Adrenal gland (tissue), 19 donors: ENCODE measurements around the gene MYNN. TPM values are rescaled to one million over a fixed set of nuclear protein-coding genes. Genes with fewer than 3 reads are reported as not detected.
"Not testable (repeated sequence)": the region's sequence is repeated elsewhere in the genome, so short reads cannot be mapped to it uniquely, and the experiment has no call there.

Experiments used
- DNase-seq, 7 donors: peaks; one replicate each; pipeline ENCODE4 v3.0.0-alpha.2; 2019 to 2020
- H3K27ac ChIP-seq, 5 donors: fragments of 200-600 bp; sonication (generic) in 4 of 5; 1 replicate in 3 of 5; 2 replicates in 2 of 5; pipeline versions ENCODE4 v1.5.1 to v1.8.0; 2016 to 2020; ENCODE audit warnings: mild to moderate bottlenecking in 1 of 5
- H3K27me3 ChIP-seq: fragments of 200-600 bp; 2 replicates; pipeline ENCODE4 v1.8.0; 2021
- H3K36me3 ChIP-seq, 2 donors: fragments of 200-600 bp; replicated peaks in 1 of 2; 1 replicate in 1 of 2; 2 replicates in 1 of 2; pipeline versions ENCODE4 v1.5.1 to v1.8.0; 2018 to 2022
- H3K4me1 ChIP-seq, 2 donors: fragments of 200-600 bp; replicated peaks in 1 of 2; 1 replicate in 1 of 2; 2 replicates in 1 of 2; pipeline versions ENCODE4 v1.5.1 to v1.8.0; 2018 to 2021
- H3K4me3 ChIP-seq, 4 donors: fragments of 200-600 bp; sonication (generic) in 3 of 4; one replicate each; pipeline ENCODE4 v1.5.1; 2016 to 2018
- H3K9me3 ChIP-seq, 3 donors: fragments of 200-600 bp; sonication (generic) in 1 of 3; replicated peaks in 1 of 3; 1 replicate in 2 of 3; 2 replicates in 1 of 3; pipeline versions ENCODE4 v1.5.1 to v1.8.0; 2016 to 2021
- POLR2A ChIP-seq, 2 donors: fragments of 450-650 bp; IDR thresholded peaks; one replicate each; pipeline ENCODE4 v1.6.1; 2017; ENCODE audit warnings: antibody characterized with exemption in 2 of 2, mild to moderate bottlenecking in 2 of 2, moderate library complexity in 1 of 2
- WGBS, 4 donors: extraction: QIAGEN DNeasy Blood & Tissue Kit in 2 of 4; methylation state at CpG; one replicate each; pipeline versions ENCODE4 v1.1.5 to v1.1.7; 2013 to 2017; 5-methylcytosine and 5-hydroxymethylcytosine counted together
- intact Hi-C, 2 donors: fragments of 100-400 bp; cut with DNase I; formaldehyde crosslinking; loops; one replicate each; pipeline versions ENCODE4 v1.14.1 to v1.15.0; 2022 to 2023
- long read RNA-seq, 10 donors: library from polyadenylated mRNA in 3 of 10; unstranded in 2 of 10; stranded (forward) in 1 of 10; transcript quantifications; one replicate each; pipeline ENCODE4 v2.0.0 and lab custom pipeline, GENCODE V29; 2021 to 2026
- polyA plus RNA-seq, 3 donors: library from polyadenylated mRNA; stranded (reverse); fragments of 200-250 nt in 2 of 3; fragments of 350-450 nt in 1 of 3; fragmentation: Illumina TruSeq in 1 of 3; extraction: RNeasy Lipid Tissue Mini Kit (QIAGEN cat#74804) in 1 of 3; gene quantifications; one replicate each; pipeline ENCODE4 v1.2.3, GENCODE V29; 2013 to 2014
- total RNA-seq, 9 donors: library from RNA; depleted of rRNA in 4 of 9; stranded (reverse); fragments of >200 nt in 4 of 9; fragments of 120-200 nt in 1 of 9; fragmentation: NEBNext Ultra II Directional in 1 of 9; extraction: Animal tissue kit (Norgen Biotek cat#: 25700) in 1 of 9; gene quantifications; one replicate each; pipeline versions ENCODE4 v1.1.0 to v1.2.4, GENCODE V29; 2013 to 2023
- TF ChIP-seq, protein P1 (sequence below), 6 experiments: fragments of 450-650 bp in 4 of 6; fragments of 200-600 bp in 2 of 6; sonication (generic) in 1 of 6; IDR thresholded peaks; 1 replicate in 5 of 6; 2 replicates in 1 of 6; pipeline versions ENCODE4 v1.5.1 to v1.8.0; 2016 to 2021; ENCODE audit warnings: antibody characterized with exemption in 6 of 6, mild to moderate bottlenecking in 2 of 6, moderate library complexity in 1 of 6
- donor health status: healthy with polysubstance abuse.
- donor health status: Bipolar disorder and iron deficiency.
- donor health status: DM: yes; HTN: yes; CAD: no.
- donor health status: DM: no; HTN: no; CAD: no.
- donor health status: DM: no; HTN: no; CAD: no.
- donor health status: DM: yes; HTN: yes; CAD: no.

The MYNN gene
- total RNA-seq, result 10 to 100 TPM in 6 of 9 donors, 1 to 10 TPM in 3; 6.8 to 20.5 (median 11.5) TPM
- 10 to 100 TPM in 1 of 3 donors, 1 to 10 TPM in 2; 6.1 to 14.8 (median 7.9) TPM for polyA plus RNA-seq
- long read RNA-seq, donor 1, full-length matches to known transcripts, result 2 of 2 reads
- long read RNA-seq, donor 1, partial matches to known transcripts, result 0 of 2 reads
- long read RNA-seq, donor 1, other reads (novel, unspliced or antisense), result 0 of 2 reads
- long read RNA-seq, donor 2, result 0 reads
- long read RNA-seq, donor 3, full-length matches to known transcripts, result 1 of 1 reads
- long read RNA-seq, donor 3, partial matches to known transcripts, result 0 of 1 reads
- long read RNA-seq, donor 3, other reads (novel, unspliced or antisense), result 0 of 1 reads
- long read RNA-seq, donor 4, full-length matches to known transcripts, result 5 of 18 reads
- long read RNA-seq, donor 4, partial matches to known transcripts, result 6 of 18 reads
- long read RNA-seq, donor 4, other reads (novel, unspliced or antisense), result 7 of 18 reads
- long read RNA-seq, donor 5, full-length matches to known transcripts, result 13 of 25 reads
- long read RNA-seq, donor 5, partial matches to known transcripts, result 3 of 25 reads
- long read RNA-seq, donor 5, other reads (novel, unspliced or antisense), result 9 of 25 reads
- long read RNA-seq, donor 6, full-length matches to known transcripts, result 2 of 7 reads
- long read RNA-seq, donor 6, partial matches to known transcripts, result 2 of 7 reads
- long read RNA-seq, donor 6, other reads (novel, unspliced or antisense), result 3 of 7 reads
- long read RNA-seq, donor 7, result 0 reads
- long read RNA-seq, donor 8, full-length matches to known transcripts, result 1 of 1 reads
- long read RNA-seq, donor 8, partial matches to known transcripts, result 0 of 1 reads
- long read RNA-seq, donor 8, other reads (novel, unspliced or antisense), result 0 of 1 reads
- long read RNA-seq, donor 9, full-length matches to known transcripts, result 2 of 2 reads
- long read RNA-seq, donor 9, partial matches to known transcripts, result 0 of 2 reads
- long read RNA-seq, donor 9, other reads (novel, unspliced or antisense), result 0 of 2 reads
- long read RNA-seq, donor 10, result 0 reads

DNA sequence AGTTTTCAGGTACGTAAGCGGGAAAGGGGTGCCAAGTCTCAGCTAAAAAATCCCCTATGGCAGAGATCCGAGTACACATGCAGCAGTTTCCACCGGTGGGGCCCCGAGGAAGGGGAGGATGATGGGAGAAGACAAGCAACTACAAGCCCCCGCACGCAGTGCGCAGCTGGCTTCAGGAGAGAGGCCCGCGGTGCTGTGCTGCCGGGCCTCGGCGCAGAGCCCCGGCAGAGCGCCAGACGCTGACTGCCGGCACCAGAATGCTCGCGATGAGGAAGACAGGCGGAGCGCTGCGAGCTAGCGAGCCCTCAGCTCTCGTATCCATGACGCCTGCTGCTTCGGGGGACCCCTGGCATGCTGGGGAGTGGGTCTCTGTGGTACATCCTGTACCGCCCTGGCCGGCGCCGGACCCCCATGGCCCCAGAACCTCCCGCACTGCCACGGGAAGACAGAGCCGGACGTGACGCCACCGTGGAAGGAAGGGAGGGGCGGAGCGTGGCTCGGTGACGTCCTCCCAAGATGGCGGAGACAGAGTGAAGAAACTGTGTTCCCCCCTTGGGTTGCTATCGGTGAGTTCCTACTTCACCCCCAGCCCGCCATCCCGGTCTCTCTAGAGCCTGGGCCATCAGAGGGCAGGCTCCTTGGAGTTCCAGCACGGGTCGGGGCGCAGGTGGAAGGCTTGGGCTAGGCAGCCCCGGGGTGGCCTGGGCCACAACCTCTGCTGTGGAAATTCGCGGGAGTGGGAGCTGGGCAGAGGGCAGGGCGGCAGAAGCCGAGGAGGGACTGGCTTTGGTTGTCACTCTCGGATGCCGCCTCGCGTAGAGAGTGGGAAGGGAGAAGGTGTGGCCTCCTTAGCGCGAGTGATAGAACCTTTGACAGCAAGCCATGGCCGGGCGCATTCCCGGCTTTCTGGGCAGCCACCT, at the start of gene MYNN:
TSS of gene MYNN (plus strand) at position 500 of the 920 bp plus-strand sequence. CDS start 900 bp downstream, outside the sequence.
- WGBS, 4 donors, result 0 to 1% (median 0%) methylated on average over 14 to 61 of the region's 61 CpGs
- TF ChIP-seq, protein P1, sequence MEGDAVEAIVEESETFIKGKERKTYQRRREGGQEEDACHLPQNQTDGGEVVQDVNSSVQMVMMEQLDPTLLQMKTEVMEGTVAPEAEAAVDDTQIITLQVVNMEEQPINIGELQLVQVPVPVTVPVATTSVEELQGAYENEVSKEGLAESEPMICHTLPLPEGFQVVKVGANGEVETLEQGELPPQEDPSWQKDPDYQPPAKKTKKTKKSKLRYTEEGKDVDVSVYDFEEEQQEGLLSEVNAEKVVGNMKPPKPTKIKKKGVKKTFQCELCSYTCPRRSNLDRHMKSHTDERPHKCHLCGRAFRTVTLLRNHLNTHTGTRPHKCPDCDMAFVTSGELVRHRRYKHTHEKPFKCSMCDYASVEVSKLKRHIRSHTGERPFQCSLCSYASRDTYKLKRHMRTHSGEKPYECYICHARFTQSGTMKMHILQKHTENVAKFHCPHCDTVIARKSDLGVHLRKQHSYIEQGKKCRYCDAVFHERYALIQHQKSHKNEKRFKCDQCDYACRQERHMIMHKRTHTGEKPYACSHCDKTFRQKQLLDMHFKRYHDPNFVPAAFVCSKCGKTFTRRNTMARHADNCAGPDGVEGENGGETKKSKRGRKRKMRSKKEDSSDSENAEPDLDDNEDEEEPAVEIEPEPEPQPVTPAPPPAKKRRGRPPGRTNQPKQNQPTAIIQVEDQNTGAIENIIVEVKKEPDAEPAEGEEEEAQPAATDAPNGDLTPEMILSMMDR (IDR thresholded peaks at IDR 0.05), result peak in 4 of 6 experiments; percentile 2 to 25 (median 19)
- peak; percentile 91 to 95 for TF ChIP-seq POLR2A (IDR thresholded peaks at IDR 0.05)
- Histone ChIP-seq H3K27ac (peak within 1 kb of the TSS; percentile 96 to 100 (median 99)), H3K4me3 (peak within 1 kb of the TSS; percentile 69 to 92 (median 84)), H3K9me3 (no peaks in the 10 kb centered on the region), H3K4me1 (peaks cover 0 to 30% of the 10 kb centered on the region in 2 donors), H3K27me3 (no peaks in the 10 kb centered on the region), H3K36me3 (peaks cover 0 to 16% of the 10 kb centered on the region in 2 donors)
- DNase-seq, result peak; percentile 91 to 96 (median 93)
- intact Hi-C loops, result no loop called here

DNA sequence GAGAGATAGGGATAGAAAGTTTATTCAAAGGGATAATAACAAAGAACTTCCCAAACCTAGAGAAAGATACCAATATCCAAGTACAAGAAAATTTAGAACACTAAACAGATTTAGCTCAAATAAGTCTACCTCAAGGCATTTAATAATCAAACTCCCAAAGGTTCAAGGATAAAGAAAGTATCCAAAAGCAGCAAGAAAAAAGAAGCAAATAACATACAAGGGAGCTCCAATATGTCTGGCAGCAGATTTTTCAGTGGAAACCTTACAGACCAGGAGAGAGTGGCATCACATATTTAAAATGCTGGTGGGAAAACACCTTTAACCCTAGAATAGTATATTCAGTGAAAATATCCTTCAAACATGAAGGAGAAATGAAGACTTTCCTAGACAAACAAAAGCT, 41.3 kb upstream of the MYNN start:
- H3K4me1 ChIP-seq, H3K4me3 ChIP-seq, H3K9me3 ChIP-seq, DNase-seq, H3K36me3 ChIP-seq, H3K27ac ChIP-seq, intact Hi-C loops, H3K27me3 ChIP-seq: not testable (repeated sequence)

DNA sequence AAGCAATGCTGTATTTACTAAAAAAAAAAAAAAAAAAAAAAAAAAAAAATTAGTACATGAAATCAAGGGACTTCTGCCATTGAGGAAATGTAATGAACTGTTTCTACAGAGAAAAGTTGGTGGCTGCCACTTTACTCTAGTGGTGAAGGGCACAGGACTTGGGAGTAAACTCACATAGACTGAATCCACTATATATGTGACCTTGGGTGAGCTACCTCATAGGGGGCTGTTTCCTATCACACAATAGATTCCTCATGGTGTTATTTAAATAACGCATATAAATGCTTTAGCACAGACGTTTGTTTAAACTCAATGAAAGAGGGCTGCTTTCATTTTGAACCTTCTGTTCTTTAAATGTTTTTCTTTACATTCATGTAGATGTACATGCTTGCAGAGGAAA, 34.1 kb upstream of the MYNN start:
- no peak overlapping the region for H3K4me3 ChIP-seq
- no peaks in the 10 kb centered on the region for H3K27me3 ChIP-seq
- no peaks in the 10 kb centered on the region for H3K4me1 ChIP-seq
- no peaks in the 10 kb centered on the region for H3K9me3 ChIP-seq
- no peak for TF ChIP-seq POLR2A (IDR thresholded peaks at IDR 0.05)
- TF ChIP-seq, protein P1 (IDR thresholded peaks at IDR 0.05), result no peak
- H3K36me3 ChIP-seq, result no peaks in the 10 kb centered on the region
- no peak overlapping the region for H3K27ac ChIP-seq
- intact Hi-C loops, result no loop called here
- DNase-seq, result no peak
- 59 to 73% (median 64%) methylated on average over 2 of the region's 2 CpGs for WGBS, 4 donors

DNA sequence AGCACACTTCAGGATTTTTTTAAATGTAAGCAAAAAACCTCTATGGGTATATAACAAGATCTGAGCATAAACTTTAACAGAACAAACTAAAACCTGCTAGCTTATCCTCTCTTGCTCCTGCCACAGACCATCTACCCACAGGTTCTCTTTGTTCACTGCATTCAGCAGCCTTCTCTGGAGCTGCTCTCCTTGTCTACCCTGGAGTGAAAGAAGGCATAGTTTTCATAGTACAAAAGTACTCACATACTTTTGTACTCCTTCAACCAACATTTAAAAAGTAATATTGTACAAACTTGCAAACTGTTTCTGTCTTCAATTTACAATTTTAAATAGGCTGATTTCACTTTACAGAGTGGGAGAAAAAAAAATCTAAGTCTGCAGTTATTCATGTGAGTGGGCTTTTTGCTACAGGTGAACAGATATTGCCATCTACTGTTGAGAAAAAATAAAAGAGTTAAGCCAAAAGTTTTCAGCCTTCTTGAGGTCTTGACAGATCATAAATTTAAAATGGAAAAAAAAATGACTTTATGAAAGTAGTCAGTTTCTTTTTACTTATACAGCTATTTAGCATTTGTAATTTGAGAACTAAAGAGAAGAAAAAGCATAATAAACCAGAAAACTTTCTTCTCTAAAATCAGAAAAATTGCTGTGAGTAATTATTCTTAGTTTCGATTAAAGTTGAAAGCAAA, 28.7 kb upstream of the MYNN start:
- Histone ChIP-seq H3K27ac (no peak overlapping the region), H3K36me3 (no peaks in the 10 kb centered on the region), H3K9me3 (no peaks in the 10 kb centered on the region), H3K27me3 (no peaks in the 10 kb centered on the region), H3K4me1 (no peaks in the 10 kb centered on the region), H3K4me3 (no peak overlapping the region)
- intact Hi-C loops, result no loop called here
- no peak for DNase-seq
- WGBS, 4 donors, result 0 to 80% (median 42%) methylated on average over 1 of the region's 1 CpG
- TF ChIP-seq, protein P1 (IDR thresholded peaks at IDR 0.05), result peak in 3 of 6 experiments; percentile 24 to 41 (median 37)
- no peak for TF ChIP-seq POLR2A (IDR thresholded peaks at IDR 0.05)
